Activated naive CD4-positive, alpha-beta T cell treated with anti-CD3 and anti-CD28 coated beads, Interleukin-2, amount 50 U/mL, for 24 hours (primary cell): ENCODE data around the gene RGL1.
A peak's percentile ranks its signal among the peaks of the same experiment; 100 is the strongest.
"Not testable (repeated sequence)": the region's sequence is repeated elsewhere in the genome, so short reads cannot be mapped to it uniquely, and the experiment has no call there.

Source experiments
- H3K27ac Mint-ChIP-seq: one replicate; pipeline ENCODE4 v1.8.0; 2021; ENCODE audit warnings: mild to moderate bottlenecking, mixed read lengths
- H3K27me3 Mint-ChIP-seq: one replicate; pipeline ENCODE4 v1.8.0; 2021; ENCODE audit warnings: mixed read lengths
- H3K36me3 Mint-ChIP-seq: one replicate; pipeline ENCODE4 v1.8.0; 2021; ENCODE audit warnings: mixed read lengths
- H3K4me1 Mint-ChIP-seq: one replicate; pipeline ENCODE4 v1.8.0; 2021; ENCODE audit warnings: mixed read lengths
- H3K4me3 Mint-ChIP-seq: one replicate; pipeline ENCODE4 v1.8.0; 2021; ENCODE audit warnings: mild to moderate bottlenecking, mixed read lengths
- H3K9me3 Mint-ChIP-seq: one replicate; pipeline ENCODE4 v1.8.0; 2021; ENCODE audit warnings: mixed read lengths

RGL1 gene

GRCh38 chr1:183778568-183779433 is 26.1 kb upstream of the RGL1 start:
- no peaks in the 10 kb centered on the region for H3K27me3 Mint-ChIP-seq
- no peak overlapping the region for H3K27ac Mint-ChIP-seq
- peaks cover 6% of the 10 kb centered on the region for H3K36me3 Mint-ChIP-seq
- H3K4me1 Mint-ChIP-seq = no peaks in the 10 kb centered on the region
- no peak overlapping the region for H3K4me3 Mint-ChIP-seq
- H3K9me3 Mint-ChIP-seq = no peaks in the 10 kb centered on the region

- Mint-ChIP-seq H3K27me3 (no peaks in the 10 kb centered on the region), H3K9me3 (no peaks in the 10 kb centered on the region), H3K4me1 (no peaks in the 10 kb centered on the region)
Observed at GRCh38 chr1:183780159-183780558, 24.8 kb upstream of the RGL1 start.

GRCh38 chr1:183780757-183781156 is 24.2 kb upstream of the RGL1 start:
- Mint-ChIP-seq H3K4me3 (no peak overlapping the region), H3K4me1 (no peaks in the 10 kb centered on the region), H3K27me3 (no peaks in the 10 kb centered on the region), H3K36me3 (no peaks in the 10 kb centered on the region), H3K9me3 (no peaks in the 10 kb centered on the region), H3K27ac (no peak overlapping the region)

More at GRCh38 chr1:183780159-183780558, 24.8 kb upstream of the RGL1 start:
- Mint-ChIP-seq H3K27ac (no peak overlapping the region), H3K4me3 (no peak overlapping the region), H3K36me3 (no peaks in the 10 kb centered on the region)

GRCh38 chr1:183783342-183783741 is 21.6 kb upstream of the RGL1 start:
- H3K4me3 Mint-ChIP-seq = no peak overlapping the region
- H3K9me3 Mint-ChIP-seq = no peaks in the 10 kb centered on the region
- H3K36me3 Mint-ChIP-seq = no peaks in the 10 kb centered on the region
- H3K27me3 Mint-ChIP-seq = no peaks in the 10 kb centered on the region
- H3K4me1 Mint-ChIP-seq = no peaks in the 10 kb centered on the region
- no peak overlapping the region for H3K27ac Mint-ChIP-seq

- H3K27ac Mint-ChIP-seq = no peak overlapping the region
Observed at GRCh38 chr1:183783767-183784637, 20.9 kb upstream of the RGL1 start.

GRCh38 chr1:183785921-183786320 is 19.0 kb upstream of the RGL1 start:
- not testable (repeated sequence) for H3K4me1 Mint-ChIP-seq, H3K9me3 Mint-ChIP-seq

More at GRCh38 chr1:183783767-183784637, 20.9 kb upstream of the RGL1 start:
- H3K27me3 Mint-ChIP-seq = no peaks in the 10 kb centered on the region
- H3K36me3 Mint-ChIP-seq = no peaks in the 10 kb centered on the region
- H3K4me1 Mint-ChIP-seq = no peaks in the 10 kb centered on the region
- no peak overlapping the region for H3K4me3 Mint-ChIP-seq
- H3K9me3 Mint-ChIP-seq = no peaks in the 10 kb centered on the region

GRCh38 chr1:183787704-183788103 is 17.2 kb upstream of the RGL1 start:
- no peaks in the 10 kb centered on the region for H3K27me3 Mint-ChIP-seq
- H3K9me3 Mint-ChIP-seq = peaks cover 8% of the 10 kb centered on the region
- no peak overlapping the region for H3K27ac Mint-ChIP-seq
- peaks cover 3% of the 10 kb centered on the region for H3K36me3 Mint-ChIP-seq
- no peak overlapping the region for H3K4me3 Mint-ChIP-seq
- no peaks in the 10 kb centered on the region for H3K4me1 Mint-ChIP-seq

More at GRCh38 chr1:183785921-183786320, 19.0 kb upstream of the RGL1 start:
- H3K27me3 Mint-ChIP-seq, H3K4me3 Mint-ChIP-seq, H3K36me3 Mint-ChIP-seq, H3K27ac Mint-ChIP-seq: not testable (repeated sequence)

GRCh38 chr1:183791319-183791718 is 13.6 kb upstream of the RGL1 start:
- H3K4me3 Mint-ChIP-seq = no peak overlapping the region
- H3K27ac Mint-ChIP-seq = no peak overlapping the region
- H3K27me3 Mint-ChIP-seq = no peaks in the 10 kb centered on the region
- H3K9me3 Mint-ChIP-seq = peaks cover 8% of the 10 kb centered on the region
- H3K36me3 Mint-ChIP-seq = peaks cover 3% of the 10 kb centered on the region
- H3K4me1 Mint-ChIP-seq = no peaks in the 10 kb centered on the region

- Mint-ChIP-seq H3K27me3 (no peaks in the 10 kb centered on the region), H3K27ac (no peak overlapping the region), H3K36me3 (peaks cover 3% of the 10 kb centered on the region), H3K4me3 (no peak overlapping the region), H3K9me3 (peaks cover 8% of the 10 kb centered on the region), H3K4me1 (no peaks in the 10 kb centered on the region)
Observed at GRCh38 chr1:183792300-183792699, 12.6 kb upstream of the RGL1 start.

- H3K27me3 Mint-ChIP-seq = no peaks in the 10 kb centered on the region
- H3K27ac Mint-ChIP-seq = no peak overlapping the region
- H3K9me3 Mint-ChIP-seq = peaks cover 8% of the 10 kb centered on the region
- H3K36me3 Mint-ChIP-seq = peaks cover 3% of the 10 kb centered on the region
- H3K4me3 Mint-ChIP-seq = no peak overlapping the region
- no peaks in the 10 kb centered on the region for H3K4me1 Mint-ChIP-seq
Observed at GRCh38 chr1:183794088-183794487, 10.8 kb upstream of the RGL1 start.

GRCh38 chr1:183800449-183800848 is 4.5 kb upstream of the RGL1 start:
- Mint-ChIP-seq H3K4me1 (peaks cover 3% of the 10 kb centered on the region), H3K4me3 (no peak overlapping the region), H3K27ac (no peak overlapping the region), H3K36me3 (peaks cover 9% of the 10 kb centered on the region), H3K27me3 (no peaks in the 10 kb centered on the region), H3K9me3 (peaks cover 11% of the 10 kb centered on the region)

GRCh38 chr1:183801649-183802048 is 3.3 kb upstream of the RGL1 start:
- H3K27me3 Mint-ChIP-seq = no peaks in the 10 kb centered on the region
- no peak overlapping the region for H3K4me3 Mint-ChIP-seq
- peaks cover 14% of the 10 kb centered on the region for H3K4me1 Mint-ChIP-seq
- H3K27ac Mint-ChIP-seq = no peak overlapping the region
- H3K9me3 Mint-ChIP-seq = peaks cover 11% of the 10 kb centered on the region
- peaks cover 9% of the 10 kb centered on the region for H3K36me3 Mint-ChIP-seq

GRCh38 chr1:183804387-183804786 is 533 bp upstream of the RGL1 start:
- no peak overlapping the region for H3K27ac Mint-ChIP-seq
- peaks cover 1% of the 10 kb centered on the region for H3K27me3 Mint-ChIP-seq
- H3K4me3 Mint-ChIP-seq = peak overlapping the region; percentile 63
- peaks cover 11% of the 10 kb centered on the region for H3K9me3 Mint-ChIP-seq
- H3K36me3 Mint-ChIP-seq = peaks cover 12% of the 10 kb centered on the region
- H3K4me1 Mint-ChIP-seq = peaks cover 14% of the 10 kb centered on the region

GRCh38 chr1:183806125-183806524 is 1.2 kb downstream of the RGL1 start:
- H3K27ac Mint-ChIP-seq = no peak overlapping the region
- peaks cover 8% of the 10 kb centered on the region for H3K36me3 Mint-ChIP-seq
- peaks cover 4% of the 10 kb centered on the region for H3K27me3 Mint-ChIP-seq
- peaks cover 5% of the 10 kb centered on the region for H3K9me3 Mint-ChIP-seq
- H3K4me3 Mint-ChIP-seq = no peak overlapping the region
- H3K4me1 Mint-ChIP-seq = peaks cover 14% of the 10 kb centered on the region

GRCh38 chr1:183806675-183807074 is 1.8 kb downstream of the RGL1 start:
- Mint-ChIP-seq H3K27me3 (peaks cover 4% of the 10 kb centered on the region), H3K4me3 (no peak overlapping the region), H3K4me1 (peaks cover 14% of the 10 kb centered on the region), H3K9me3 (peaks cover 5% of the 10 kb centered on the region), H3K27ac (no peak overlapping the region), H3K36me3 (peaks cover 8% of the 10 kb centered on the region)
